Stimulated activated CD4-positive, alpha-beta T cell treated with anti-CD3 and anti-CD28 coated beads, TNF-alpha, amount 100 ng/mL, for 4 hours (primary cell): ENCODE results near the gene HPGDS.
"Not testable (repeated sequence)": the region's sequence is repeated elsewhere in the genome, so short reads cannot be mapped to it uniquely, and the experiment has no call there.

Source experiments
- DNase-seq, 3 experiments: peaks; one replicate each; pipeline ENCODE4 v3.0.0-alpha.2; 2020; ENCODE audit warnings: low read depth in 3 of 3

Gene HPGDS

DNA sequence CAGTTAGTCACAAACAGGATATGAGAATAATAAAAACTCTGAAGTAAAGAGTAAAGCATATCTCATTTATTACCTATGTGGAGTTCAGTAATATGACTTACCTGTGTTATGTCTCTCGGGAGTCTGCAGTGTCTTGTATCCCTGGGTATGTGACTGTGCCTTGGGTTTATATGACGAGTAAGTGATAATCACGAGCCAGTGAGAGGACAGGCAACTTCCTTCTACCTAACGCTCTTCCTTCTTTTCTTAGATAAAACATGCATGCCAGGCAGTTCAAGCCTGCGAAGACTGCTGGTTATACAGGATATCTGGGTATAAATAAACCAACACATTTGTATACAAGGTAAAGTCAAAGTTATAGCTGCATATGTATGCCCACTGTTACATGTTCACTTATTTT is at the start of gene HPGDS:
Gene HPGDS (minus strand): TSS at position 143 of the 400 bp plus-strand sequence. CDS start 8,207 bp downstream, outside the sequence.
- DNase-seq = no peak

- DNase-seq = no peak
Measured at GRCh38 chr4:94390804-94391410, 48.3 kb upstream of the HPGDS start.

- DNase-seq = no peak
Measured at GRCh38 chr4:94389595-94390267, 47.1 kb upstream of the HPGDS start.

DNA sequence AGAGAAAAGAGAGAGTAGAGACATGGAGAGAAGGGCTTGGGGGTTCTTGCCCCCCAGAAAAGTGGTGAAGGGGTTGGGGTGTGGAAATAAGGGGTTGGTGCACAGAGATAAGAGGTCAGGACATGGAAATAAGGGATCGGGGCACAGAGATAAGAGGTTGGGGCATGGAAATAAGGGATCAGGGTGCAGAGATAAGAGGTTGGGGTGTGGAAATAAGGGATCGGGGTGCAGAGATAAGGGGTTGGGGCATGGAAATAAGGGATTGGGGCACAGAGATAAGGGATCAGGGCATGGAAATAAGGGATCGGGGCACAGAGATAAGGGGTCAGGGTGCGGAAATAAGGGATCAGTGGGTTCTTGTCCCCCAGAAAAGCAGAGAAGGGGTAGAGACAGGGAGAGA is 45.3 kb upstream of the HPGDS start:
- DNase-seq = not testable (repeated sequence)

DNA sequence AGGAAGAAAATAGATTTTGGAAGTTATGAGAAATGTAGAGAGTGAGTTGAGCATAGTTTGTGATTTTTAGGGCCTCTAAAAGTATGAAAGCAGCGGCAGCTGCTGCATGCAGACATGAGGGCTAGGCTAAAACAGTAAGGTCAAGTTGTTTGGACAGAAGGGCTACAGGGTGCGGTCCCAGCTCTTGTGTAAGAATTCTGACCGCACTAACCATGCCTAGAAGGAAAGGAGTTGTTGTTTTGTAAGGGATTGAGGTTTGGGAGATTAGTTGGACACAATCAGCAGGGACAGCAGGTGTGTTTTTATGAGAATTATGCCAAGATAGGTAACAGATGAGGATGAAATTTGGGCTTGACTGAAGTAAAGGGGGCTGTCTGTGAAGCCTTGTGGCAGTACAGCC is 42.8 kb upstream of the HPGDS start:
- DNase-seq = not testable (repeated sequence)

DNA sequence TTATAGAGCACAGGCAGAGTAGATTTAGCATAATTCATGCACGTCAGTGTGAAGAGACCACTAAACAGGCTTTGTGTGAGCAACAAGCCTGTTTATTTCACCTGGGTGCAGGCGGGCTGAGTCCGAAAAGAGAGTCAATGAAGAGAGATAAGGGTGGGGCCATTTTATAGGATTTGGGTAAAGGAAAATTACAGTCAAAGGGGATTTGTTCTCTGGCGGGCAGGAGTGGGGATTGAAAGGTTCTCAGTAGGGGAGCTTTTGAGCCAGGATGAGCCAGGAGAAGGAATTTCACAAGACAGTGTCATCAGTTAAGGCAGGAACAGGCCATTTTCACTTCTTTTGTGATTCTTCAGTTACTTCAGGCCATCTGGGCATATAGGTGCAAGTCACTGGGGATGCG is 40.3 kb upstream of the HPGDS start:
- DNase-seq = not testable (repeated sequence)

- DNase-seq = no peak
Measured at GRCh38 chr4:94378047-94378446, 35.4 kb upstream of the HPGDS start.

DNA sequence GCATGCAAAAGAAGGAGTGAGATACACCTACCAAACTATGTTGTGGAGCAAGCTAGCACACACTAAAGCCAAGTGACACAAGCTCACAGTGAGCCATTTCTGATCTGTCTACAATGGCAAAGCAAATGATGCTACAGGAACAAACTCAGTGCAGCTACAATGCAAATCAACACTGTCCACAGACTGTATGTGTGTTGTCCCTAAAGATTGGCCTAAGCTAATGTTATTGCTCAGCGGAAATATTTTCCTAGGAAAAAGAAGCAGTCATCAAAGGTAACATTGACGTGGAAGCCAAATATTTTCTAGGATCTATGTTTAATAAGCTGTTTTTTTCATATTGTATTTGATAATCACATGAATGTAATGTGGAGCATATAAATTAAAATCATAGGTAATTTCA is 34.7 kb upstream of the HPGDS start:
- no peak for DNase-seq

- no peak for DNase-seq
Measured at GRCh38 chr4:94375364-94375763, 32.7 kb upstream of the HPGDS start.

DNA sequence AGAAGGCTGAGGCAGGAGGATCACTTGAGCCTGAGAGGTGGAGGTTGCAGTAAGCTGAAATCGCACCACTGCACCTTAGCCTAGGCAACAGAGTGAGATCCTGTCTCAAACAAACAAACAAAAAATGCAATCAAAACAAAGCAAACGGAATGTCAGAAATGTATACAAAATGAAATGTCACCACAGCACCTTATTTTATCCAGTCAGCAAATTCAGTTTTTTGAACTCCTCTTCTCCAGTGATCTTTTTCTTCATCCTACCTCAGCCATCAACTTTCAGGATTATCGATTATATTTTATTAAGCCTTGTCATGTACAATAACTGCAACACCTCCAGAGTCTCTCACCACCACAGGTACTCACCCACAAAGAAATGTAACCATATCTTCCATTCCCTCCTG is 31.1 kb upstream of the HPGDS start:
- no peak for DNase-seq

DNA sequence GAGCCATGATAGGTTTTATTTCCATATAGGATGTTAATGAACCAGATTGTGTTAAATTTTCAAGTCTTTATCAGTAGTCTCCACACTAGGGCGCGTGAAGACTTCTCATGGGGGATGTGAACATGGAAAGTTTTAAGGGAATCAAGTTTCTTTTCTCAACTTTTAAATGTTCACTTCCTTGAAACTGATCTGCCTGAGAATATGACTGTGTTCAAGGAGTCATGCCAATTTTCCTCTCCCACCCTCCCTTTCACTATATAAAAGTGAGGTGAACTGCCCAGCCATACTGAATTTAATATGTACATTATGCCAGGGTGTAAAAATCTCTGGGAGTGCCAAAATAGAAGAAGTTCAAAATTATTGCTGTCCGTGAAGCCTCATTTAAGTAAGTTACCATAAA is 30.4 kb upstream of the HPGDS start:
- DNase-seq = no peak

DNA sequence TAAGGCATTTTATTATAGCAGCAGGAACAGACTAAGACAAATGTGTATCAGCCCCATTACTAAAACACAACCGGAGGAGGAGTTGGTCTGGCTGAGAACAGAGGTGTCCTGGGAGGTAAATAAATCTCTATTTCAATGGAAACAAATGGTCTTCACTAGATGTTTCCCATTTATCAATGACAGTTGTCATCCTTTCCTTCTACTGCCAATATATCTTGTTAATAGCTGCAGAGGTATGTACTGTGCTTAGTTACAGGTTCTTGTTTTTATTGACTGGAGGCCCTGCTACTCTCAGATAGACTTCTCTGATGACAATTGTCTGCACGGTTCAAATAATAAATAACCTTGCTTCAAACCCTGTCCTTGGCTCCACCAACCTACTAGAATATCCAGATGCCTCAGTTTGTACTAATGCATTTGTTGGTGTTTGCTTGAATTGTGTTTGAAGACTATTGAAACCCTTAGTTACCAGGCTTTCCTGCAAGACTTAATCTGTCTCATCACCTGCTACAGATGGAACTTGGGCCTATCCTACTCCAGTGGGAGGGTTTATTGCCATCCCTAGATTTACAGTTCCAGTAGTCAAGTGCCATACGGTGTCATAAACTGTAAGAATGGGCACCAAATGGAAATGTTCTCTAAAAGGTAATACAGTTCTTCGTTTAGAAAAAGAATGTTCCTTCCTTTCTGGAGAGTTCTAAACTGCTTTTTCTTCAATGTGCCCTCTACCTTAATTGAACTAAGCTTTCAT is 29.8 kb upstream of the HPGDS start:
- DNase-seq = no peak

DNA sequence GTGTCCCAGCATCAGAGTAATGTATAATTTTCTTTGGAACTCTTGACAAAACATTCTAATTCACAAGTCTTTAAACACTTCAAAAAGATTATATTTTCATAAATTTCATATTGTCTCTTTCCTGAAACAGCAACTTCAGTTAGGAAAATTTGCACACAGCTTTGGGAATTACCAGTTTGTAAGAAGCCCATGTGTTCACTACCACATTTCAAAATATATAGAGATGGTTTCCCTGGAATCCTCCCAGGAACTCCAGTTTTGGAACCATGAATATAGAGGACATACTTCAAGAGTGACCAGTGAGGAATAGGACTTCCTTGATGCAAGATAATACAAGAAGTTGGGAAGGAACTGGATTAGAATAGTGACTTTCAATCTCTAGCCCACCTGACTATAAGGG is 28.7 kb upstream of the HPGDS start:
- no peak for DNase-seq

- DNase-seq = no peak
Measured at GRCh38 chr4:94370533-94371254, 28.1 kb upstream of the HPGDS start.

DNA sequence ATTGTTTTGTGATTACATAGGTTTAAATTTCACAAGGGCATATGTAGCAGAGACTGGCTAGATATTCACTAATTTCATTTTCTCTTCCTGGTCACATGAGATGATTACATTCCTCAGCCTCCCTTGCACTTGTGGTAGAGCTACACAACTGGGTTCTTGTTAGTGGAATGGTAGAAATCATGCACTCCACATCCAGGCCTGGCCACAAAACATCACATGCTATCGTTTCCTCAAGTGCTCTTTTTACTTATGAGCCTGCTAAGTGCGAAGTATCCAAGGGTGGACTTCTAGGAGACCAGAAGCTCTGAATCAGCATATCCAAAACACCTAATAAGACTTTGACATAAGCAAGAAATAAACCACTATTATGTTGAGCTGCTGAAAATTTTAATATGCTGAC is 26.4 kb upstream of the HPGDS start:
- no peak for DNase-seq

- no peak for DNase-seq
Measured at GRCh38 chr4:94368459-94368858, 25.8 kb upstream of the HPGDS start.

GRCh38 chr4:94365304-94365703 is 22.7 kb upstream of the HPGDS start:
- no peak for DNase-seq

- DNase-seq = no peak
Measured at GRCh38 chr4:94364527-94364926, 21.9 kb upstream of the HPGDS start.

- no peak for DNase-seq
Measured at GRCh38 chr4:94363136-94363655, 20.6 kb upstream of the HPGDS start.

- DNase-seq = no peak
Measured at GRCh38 chr4:94359838-94360237, 17.2 kb upstream of the HPGDS start.

DNA sequence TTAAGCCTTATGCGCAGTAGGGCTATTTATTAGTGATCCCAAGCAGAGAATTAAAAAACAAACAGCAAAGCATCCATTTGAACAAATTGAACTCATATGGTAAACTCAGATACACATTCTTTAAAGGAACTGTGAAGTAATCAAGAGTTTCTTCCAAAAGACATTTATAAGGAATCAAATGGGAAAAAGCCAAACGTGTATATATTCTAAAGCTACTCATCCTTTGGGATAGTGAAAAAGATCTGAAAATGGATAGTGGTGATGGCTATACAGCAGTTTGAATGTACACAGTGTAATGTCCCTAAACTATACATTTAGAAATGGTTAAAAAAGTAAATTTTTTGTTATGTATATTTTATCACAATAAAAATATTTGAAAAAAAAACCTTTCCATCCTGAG is 16.6 kb upstream of the HPGDS start:
- no peak for DNase-seq

- no peak for DNase-seq
Measured at GRCh38 chr4:94358101-94358500, 15.5 kb upstream of the HPGDS start.
